Body of pancreas (tissue), 4 donors: ENCODE results near the gene COMP. TPM values are rescaled to one million over a fixed set of nuclear protein-coding genes. Genes with fewer than 3 reads are reported as not detected.

Experiments
- ATAC-seq: fragments of 150-250 bp; one replicate; pipeline ENCODE4 v1.9.1; 2016
- DNase-seq, 4 donors: peaks; one replicate each; pipeline ENCODE4 v3.0.0-alpha.2; 2019
- H3K27ac ChIP-seq, 4 donors: fragments of 200-600 bp; sonication (generic); 1 replicate in 3 of 4; 2 replicates in 1 of 4; pipeline versions ENCODE4 v1.5.1 to v1.6.1; 2016 to 2019; ENCODE audit warnings: mild to moderate bottlenecking in 1 of 4, mixed read lengths in 1 of 4, moderate library complexity in 1 of 4
- H3K27me3 ChIP-seq, 2 donors: fragments of 200-600 bp; sonication (generic); one replicate each; pipeline ENCODE4 v1.6.0; 2016; ENCODE audit warnings: mild to moderate bottlenecking in 1 of 2
- H3K36me3 ChIP-seq, 2 donors: fragments of 200-600 bp; sonication (generic); replicated peaks in 1 of 2; 2 replicates each; pipeline ENCODE4 v1.5.1; 2016; ENCODE audit warnings: low read depth in 2 of 2; ENCODE audit not compliant: insufficient read depth in 1 of 2
- H3K4me1 ChIP-seq: fragments of 200-600 bp; sonication (generic); one replicate; pipeline ENCODE4 v1.6.0; 2016
- H3K4me3 ChIP-seq, 2 donors: fragments of 200-600 bp; sonication (generic); 1 replicate in 1 of 2; 2 replicates in 1 of 2; pipeline ENCODE4 v1.5.1; 2016 to 2019
- H3K9me3 ChIP-seq, 3 donors: fragments of 200-600 bp; sonication (generic); 1 replicate in 2 of 3; 2 replicates in 1 of 3; pipeline ENCODE4 v1.5.1; 2016
- CTCF ChIP-seq, 7 experiments: fragments of 450-650 bp in 4 of 7; fragments of 200-600 bp in 3 of 7; sonication (generic) in 3 of 7; IDR thresholded peaks; one replicate each; pipeline ENCODE4 v1.5.1; 2016 to 2019; ENCODE audit warnings: antibody characterized with exemption in 7 of 7
- POLR2A ChIP-seq, 3 donors: fragments of 450-650 bp; IDR thresholded peaks; one replicate each; pipeline ENCODE4 v1.6.1; 2016; ENCODE audit warnings: antibody characterized with exemption in 3 of 3, mild to moderate bottlenecking in 2 of 3
- WGBS, 2 donors: methylation state at CpG; one replicate each; pipeline ENCODE4 v1.1.5; 2017; 5-methylcytosine and 5-hydroxymethylcytosine counted together
- intact Hi-C: fragments of 100-400 bp; cut with DNase I; formaldehyde crosslinking; loops from one replicate; pipeline ENCODE4 v1.15.1; 2023
- total RNA-seq, 2 donors: library from RNA; depleted of rRNA; stranded (reverse); fragments of >200 nt; gene quantifications; one replicate each; pipeline ENCODE4 v1.1.0, GENCODE V29; 2016

Gene COMP
- total RNA-seq, 2 donors from 2014 or later = 0.33 to 6.0 TPM

- DNase-seq (no peak), ATAC-seq (no peak)
- no peaks in the 10 kb centered on the region for H3K9me3 ChIP-seq
- H3K36me3 ChIP-seq = no peaks in the 10 kb centered on the region
- no peak overlapping the region for H3K27ac ChIP-seq
- H3K27me3 ChIP-seq = no peaks in the 10 kb centered on the region
- H3K4me3 ChIP-seq = no peak overlapping the region
- WGBS, 2 donors = 88 to 99% methylated on average over 10 to 19 of the region's 33 CpGs
- intact Hi-C loops = no loop called here
- TF ChIP-seq CTCF (IDR thresholded peaks at IDR 0.05) (no peak), POLR2A (IDR thresholded peaks at IDR 0.05) (no peak)
- no peaks in the 10 kb centered on the region for H3K4me1 ChIP-seq
Observed at GRCh38 chr19:18775586-18776287, 15.4 kb downstream of the COMP start.

- no peak for ATAC-seq
- 94 to 96% methylated on average over 9 to 31 of the region's 40 CpGs for WGBS, 2 donors
- no peak overlapping the region for H3K4me3 ChIP-seq
- H3K9me3 ChIP-seq = no peaks in the 10 kb centered on the region
- no peak for TF ChIP-seq POLR2A (IDR thresholded peaks at IDR 0.05)
- no peak for TF ChIP-seq CTCF (IDR thresholded peaks at IDR 0.05)
- H3K36me3 ChIP-seq = no peaks in the 10 kb centered on the region
- intact Hi-C loops = no loop called here
- H3K27me3 ChIP-seq = no peaks in the 10 kb centered on the region
- no peak for DNase-seq
- no peaks in the 10 kb centered on the region for H3K4me1 ChIP-seq
- H3K27ac ChIP-seq = no peak overlapping the region
Observed at GRCh38 chr19:18774782-18775444, 16.2 kb downstream of the COMP start.

GRCh38 chr19:18774107-18774506, 17.0 kb downstream of the COMP start:
- 92 to 93% methylated on average over 10 to 11 of the region's 11 CpGs for WGBS, 2 donors
- Histone ChIP-seq H3K36me3 (no peaks in the 10 kb centered on the region), H3K27ac (no peak overlapping the region), H3K27me3 (no peaks in the 10 kb centered on the region), H3K4me1 (no peaks in the 10 kb centered on the region), H3K4me3 (no peak overlapping the region), H3K9me3 (no peaks in the 10 kb centered on the region)
- ATAC-seq (no peak), DNase-seq (no peak)
- TF ChIP-seq POLR2A (IDR thresholded peaks at IDR 0.05) (no peak), CTCF (IDR thresholded peaks at IDR 0.05) (no peak)
- intact Hi-C loops = no loop called here

- TF ChIP-seq CTCF (IDR thresholded peaks at IDR 0.05) (no peak), POLR2A (IDR thresholded peaks at IDR 0.05) (no peak)
- H3K27me3 ChIP-seq = no peaks in the 10 kb centered on the region
- ATAC-seq (no peak), DNase-seq (no peak)
- intact Hi-C loops = no loop called here
- no peak overlapping the region for H3K27ac ChIP-seq
- no peaks in the 10 kb centered on the region for H3K4me1 ChIP-seq
- H3K4me3 ChIP-seq = no peak overlapping the region
- no peaks in the 10 kb centered on the region for H3K9me3 ChIP-seq
- H3K36me3 ChIP-seq = no peaks in the 10 kb centered on the region
- WGBS, 2 donors = 85 to 89% methylated on average over 8 to 9 of the region's 9 CpGs
Observed at GRCh38 chr19:18773682-18774081, 17.4 kb downstream of the COMP start.
